Measurements from ENCODE around the gene PLEKHG7.

DNA sequence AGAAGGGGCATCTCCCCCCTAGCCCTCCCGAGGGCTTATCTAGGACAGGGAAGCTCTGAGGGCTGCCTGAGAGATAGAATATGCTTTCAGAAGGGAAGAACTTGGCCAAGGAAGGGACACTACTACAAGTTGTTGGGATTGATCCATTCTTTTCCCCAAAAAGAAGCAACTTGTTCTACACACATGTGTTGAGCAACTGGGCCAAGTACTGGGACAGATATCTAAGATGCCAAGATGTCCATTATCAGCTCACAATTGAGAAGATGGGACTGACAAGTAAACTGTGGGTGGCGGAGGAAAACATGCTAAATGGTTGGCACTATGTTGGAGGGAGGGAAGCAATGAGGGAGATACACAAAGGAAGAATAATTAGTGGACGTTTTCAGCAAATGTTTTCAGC, 30.9 kb downstream of the PLEKHG7 start:
- TF ChIP-seq CTCF (IDR thresholded peaks at IDR 0.05), result no peak
- no peak for TF ChIP-seq POLR2A (IDR thresholded peaks at IDR 0.05)

Measured in right lobe of liver (tissue), 4 donors.